Stimulated activated CD4-positive, alpha-beta T cell treated with anti-CD3 and anti-CD28 coated beads, Interleukin-4, amount 100 ng/mL, for 1 hour (primary cell): ENCODE data around the gene LNPK.

Source experiments
- DNase-seq: peaks from one replicate; pipeline ENCODE4 v3.0.0-alpha.2; 2020

The LNPK gene

DNA sequence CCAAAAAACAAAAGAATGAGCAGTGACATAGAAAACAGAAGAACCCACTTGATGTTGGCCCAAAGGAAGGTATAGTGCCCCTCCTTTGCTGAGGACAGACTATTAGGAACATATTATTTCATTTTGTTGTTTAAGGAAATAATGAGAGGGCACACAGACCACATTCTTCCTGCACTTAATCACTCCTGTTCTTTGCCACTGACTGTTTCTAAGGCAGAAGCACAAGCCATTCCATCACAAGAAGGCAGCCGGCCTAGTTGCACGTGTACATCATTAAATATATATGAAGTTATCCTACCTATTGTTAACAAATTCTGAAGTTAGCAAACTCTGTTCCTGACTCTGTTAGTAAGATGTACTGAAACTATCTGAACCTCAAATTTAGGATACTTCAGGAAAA is 110.0 kb downstream of the LNPK start:
- no peak for DNase-seq

DNA sequence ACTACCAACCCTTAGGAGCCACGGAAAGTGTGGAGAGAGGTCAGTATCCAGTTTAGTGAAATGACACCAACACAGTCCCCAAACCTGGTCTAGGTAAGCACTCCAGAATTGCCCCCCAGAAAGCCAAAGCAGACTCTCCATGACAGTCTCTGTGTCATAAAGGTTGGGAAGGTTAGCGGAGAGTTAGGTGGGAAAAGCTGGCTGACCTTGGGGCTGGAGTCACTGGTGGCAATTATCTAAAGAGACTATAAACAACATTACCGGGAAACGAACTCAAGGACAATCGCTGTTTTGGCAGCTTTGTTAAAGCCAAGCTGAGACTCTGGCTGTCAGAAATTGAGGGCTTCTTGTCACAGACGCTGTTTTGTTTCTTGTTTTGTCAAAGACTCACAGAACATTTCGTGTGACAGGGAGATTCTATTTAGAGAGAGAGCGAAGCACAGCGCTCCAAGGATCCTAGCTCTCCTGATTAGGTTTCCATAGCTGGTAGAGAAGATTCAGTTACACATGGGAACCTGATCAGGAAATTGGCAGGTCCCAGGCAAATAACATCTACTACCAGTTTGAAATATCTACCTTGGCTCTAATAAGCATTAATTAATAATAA is 111.3 kb downstream of the LNPK start:
- DNase-seq, result no peak

DNA sequence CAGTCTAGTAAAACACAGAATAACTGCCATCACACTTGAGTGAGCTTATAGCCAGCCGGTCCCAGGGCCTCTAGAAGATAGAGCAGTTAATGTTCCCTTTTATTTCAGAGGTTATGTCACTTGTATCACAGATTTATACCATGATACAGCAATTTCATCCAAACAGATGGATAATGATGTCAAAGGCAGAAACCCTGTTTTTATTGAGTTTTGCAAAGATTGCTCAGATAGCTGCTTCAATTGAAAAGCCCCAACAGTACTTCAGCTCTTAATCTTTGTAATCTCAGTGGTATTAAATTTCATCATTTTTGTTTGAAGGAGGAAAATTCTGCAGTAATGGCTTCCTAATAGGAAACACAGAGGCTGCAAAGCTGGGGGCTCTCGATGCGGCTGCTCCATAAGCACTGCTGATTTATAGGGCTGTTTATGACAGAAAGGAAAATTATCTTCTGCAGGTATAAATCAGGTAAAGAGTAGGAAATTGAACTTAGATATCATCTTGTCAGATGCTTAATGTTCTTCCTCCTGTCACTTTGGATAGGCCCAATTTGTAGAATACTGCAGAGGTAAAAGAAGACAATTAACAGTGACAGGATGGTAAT is 112.3 kb downstream of the LNPK start:
- DNase-seq, result no peak

DNA sequence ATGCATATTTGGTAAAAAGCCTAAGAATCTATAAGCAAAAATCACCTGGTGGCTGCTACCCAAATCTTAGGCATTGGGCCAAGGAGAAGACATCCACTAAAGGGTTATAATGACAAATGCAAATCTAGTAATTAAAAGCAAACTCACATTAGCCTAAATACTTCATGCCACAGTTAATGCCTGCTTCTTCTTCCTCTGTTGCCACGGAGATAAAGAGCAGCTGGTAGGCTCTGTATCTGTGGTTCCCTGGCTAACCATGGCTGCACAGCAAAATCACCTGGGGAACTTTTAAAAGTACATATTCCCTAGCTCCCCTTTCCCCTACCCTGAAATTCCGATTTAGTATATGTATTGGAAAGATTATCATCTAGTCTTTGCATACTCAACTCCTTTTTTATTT is 114.3 kb downstream of the LNPK start:
- DNase-seq, result no peak

DNA sequence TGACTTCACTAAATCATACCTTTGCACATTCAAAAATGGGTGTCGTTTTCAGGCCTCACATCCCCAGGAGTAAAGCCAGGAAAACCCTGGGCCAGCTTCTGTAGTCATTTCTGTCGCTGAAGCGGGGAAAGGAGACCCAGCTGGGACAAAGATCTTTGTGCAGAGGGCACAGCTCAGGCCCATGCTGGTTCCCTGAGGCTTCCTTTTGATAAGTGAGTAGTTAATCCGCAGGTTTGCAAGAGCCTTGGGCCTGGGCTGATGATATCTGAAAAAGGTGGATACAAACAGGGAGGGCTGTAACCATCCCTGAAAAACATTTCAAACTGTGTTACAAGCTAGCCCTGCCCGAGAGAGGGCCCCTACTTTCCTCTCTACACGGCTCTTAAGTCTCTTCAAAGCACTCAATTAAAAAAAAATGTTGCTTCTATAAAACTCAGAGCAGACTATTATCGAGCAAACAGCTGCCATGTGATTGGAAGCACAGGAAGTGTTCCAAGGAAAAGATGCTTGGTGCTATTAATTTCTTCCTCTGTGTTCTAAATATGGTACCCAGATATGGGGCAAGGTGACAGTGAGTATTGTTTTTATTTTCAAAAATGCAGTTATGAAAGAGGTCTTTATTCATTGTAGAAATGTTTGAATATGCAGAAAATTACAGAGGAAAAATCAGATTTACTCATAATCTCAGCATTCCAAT is 117.2 kb downstream of the LNPK start:
- DNase-seq, result no peak

DNA sequence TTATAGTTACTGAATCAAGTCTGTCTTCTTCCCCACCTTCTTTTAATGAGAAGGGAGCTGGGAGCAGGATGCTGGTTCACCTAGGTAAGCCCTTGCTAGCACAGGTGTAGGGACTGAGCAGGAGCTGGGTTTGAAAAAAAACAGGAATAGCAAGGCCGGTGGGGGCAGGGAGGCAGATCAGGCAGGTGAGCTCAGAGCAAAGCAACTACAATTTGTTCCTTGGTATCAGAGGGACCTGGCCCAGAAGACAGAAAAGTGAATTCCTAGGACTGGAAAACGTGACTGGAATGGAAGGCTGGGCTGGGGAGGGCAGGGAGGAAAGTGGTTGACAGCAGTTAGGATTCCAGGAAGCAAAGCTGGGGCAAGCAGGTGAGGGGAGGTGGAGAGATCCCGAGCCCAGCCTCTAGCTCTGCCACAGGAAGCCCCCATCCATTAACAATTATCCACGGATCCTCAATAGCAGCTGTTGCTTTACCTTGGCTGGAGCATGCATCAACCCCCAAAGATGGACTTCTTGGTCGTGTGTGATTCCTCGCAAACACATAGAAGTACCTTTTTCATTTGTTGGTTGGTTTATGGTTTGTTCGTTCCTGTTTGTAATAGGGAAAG is 118.4 kb downstream of the LNPK start:
- DNase-seq, result no peak

DNA sequence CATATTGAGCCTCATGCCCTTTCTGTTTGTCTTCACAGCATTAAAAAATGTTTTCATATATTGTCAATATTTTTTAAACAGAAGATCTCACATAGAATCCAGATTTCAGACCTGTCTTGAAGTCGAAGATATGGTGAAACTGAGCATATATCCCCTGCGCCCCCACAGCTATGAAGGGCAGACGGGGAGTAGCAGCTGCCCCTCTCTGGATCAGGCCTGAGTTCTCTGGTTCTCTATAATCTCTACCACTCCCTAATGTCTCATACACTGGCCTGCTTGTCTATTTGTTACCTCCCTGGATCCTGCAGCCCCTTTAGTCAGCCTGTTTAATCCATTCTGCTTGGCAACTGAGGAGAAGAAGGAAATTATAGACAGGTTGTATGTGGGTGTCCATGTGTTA is 122.4 kb downstream of the LNPK start:
- no peak for DNase-seq

DNA sequence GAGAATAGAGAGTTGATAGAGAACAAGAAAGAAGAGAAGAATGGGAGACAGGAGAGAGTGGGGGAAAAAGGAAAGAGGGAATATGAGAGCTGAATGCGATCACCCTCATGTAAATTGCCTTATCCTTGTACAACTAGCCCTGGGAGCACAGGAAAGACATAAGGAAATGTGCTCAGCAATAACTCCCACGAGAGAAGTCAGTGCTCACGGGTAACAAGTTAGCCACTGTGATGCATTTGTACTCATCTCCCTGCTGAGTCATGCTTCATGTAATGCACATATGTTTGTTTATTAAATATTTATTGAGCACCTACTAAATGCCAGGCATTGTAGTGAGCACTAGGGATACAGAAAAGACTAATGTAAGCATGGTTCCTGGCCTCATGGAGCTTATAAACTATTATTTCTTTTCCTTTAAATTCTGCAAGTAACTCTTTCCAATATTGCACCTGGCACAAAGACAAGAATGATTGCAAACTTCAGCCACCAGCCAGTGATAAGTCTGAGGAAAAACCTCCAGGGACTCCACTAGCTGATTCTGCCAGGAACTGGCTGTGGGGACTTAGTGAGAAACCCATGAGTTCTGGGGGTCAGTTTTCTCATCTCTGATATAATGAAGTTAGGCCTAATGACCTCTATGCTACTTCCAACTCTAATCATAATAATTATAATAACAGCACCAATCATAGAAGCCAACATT is 124.1 kb downstream of the LNPK start:
- no peak for DNase-seq

DNA sequence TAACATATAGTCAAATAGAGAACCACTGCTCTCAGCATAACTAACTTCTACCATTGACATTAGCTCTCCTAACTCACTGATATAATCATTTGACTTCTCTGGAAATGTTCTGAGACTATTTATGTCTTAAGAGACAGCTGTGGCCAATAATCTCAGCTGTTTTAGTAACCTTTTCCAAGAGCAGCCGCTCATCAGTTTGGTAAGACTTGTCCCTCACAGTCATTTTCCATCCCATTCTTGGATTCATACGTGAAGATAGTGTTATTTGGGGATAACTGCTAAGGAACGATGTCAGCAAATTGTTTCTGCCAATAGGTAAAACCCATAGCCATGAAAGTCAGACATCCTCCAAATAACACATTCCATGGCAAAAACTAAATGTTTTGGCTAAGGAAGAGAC is 127.8 kb downstream of the LNPK start:
- DNase-seq, result no peak
